A549 (cell line): ENCODE measurements around the gene NXPH4. TPM values are rescaled to one million over a fixed set of nuclear protein-coding genes. Genes with fewer than 3 reads are reported as not detected.

Source experiments
- ATAC-seq, 2 experiments: fragments of 200-7000 bp in 1 of 2; fragments of >200 bp in 1 of 2; cut with Nextera tagmentation in 1 of 2; cut with Tn5 transposase in 1 of 2; 3 replicates each; pipeline versions ENCODE4 v1.8.0 to v1.9.1; 2018 to 2020; ENCODE audit warnings: mild to moderate bottlenecking in 1 of 2, moderate library complexity in 1 of 2
- CTCF ChIA-PET: fragments of 300-600 bp; sonication (Branson Sonifier 250); formaldehyde crosslinking; extraction: SDS; loops from one replicate; lab custom pipeline; 2021; ENCODE audit warnings: antibody characterized with exemption, inconsistent platforms; lab: Yijun Ruan, JAX
- POLR2A ChIA-PET: fragments of 350-600 bp; formaldehyde crosslinking; extraction: SDS; loops from one replicate; lab custom pipeline; 2021; ENCODE audit warnings: antibody characterized with exemption, inconsistent platforms; lab: Yijun Ruan, JAX
- DNase-seq, 2 experiments: peaks; one replicate each; pipeline versions ENCODE4 v3.0.0 to v3.0.0-alpha.2; 2011 to 2016; ENCODE audit warnings: low read depth in 1 of 2, low spot score in 1 of 2
- FAIRE-seq: peaks from 2 replicates; lab custom pipeline; 2011; peaks lifted over from hg19 to GRCh38; lab: Jason Lieb, UNC
- H3K27ac ChIP-seq, 2 experiments: fragments of >200 bp; sonication (Bioruptor Twin); formaldehyde crosslinking; 3 replicates each; pipeline ENCODE4 v1.5.1; 2016 to 2017
- H3K4me1 ChIP-seq: fragments of >200 bp; sonication (Bioruptor Twin); formaldehyde crosslinking; 3 replicates; pipeline ENCODE4 v1.6.1; 2016
- H3K4me2 ChIP-seq: fragments of >200 bp; sonication (Bioruptor Twin); formaldehyde crosslinking; 3 replicates; pipeline ENCODE4 v1.6.1; 2016
- H3K4me3 ChIP-seq: fragments of >200 bp; sonication (Bioruptor Twin); formaldehyde crosslinking; 3 replicates; pipeline ENCODE4 v1.5.1; 2016
- H3K9me3 ChIP-seq: fragments of >200 bp; sonication (Bioruptor Twin); formaldehyde crosslinking; 3 replicates; pipeline ENCODE4 v1.6.1; 2016
- BHLHE40 ChIP-seq: IDR thresholded peaks from 2 replicates; pipeline ENCODE4 v1.6.1; 2012; ENCODE audit warnings: low read depth, low read length, inconsistent platforms
- CEBPB ChIP-seq, 2 experiments: fragments of >200 bp in 1 of 2; sonication (Bioruptor Twin) in 1 of 2; formaldehyde crosslinking in 1 of 2; IDR thresholded peaks; 2 replicates each; pipeline ENCODE4 v1.6.1; 2012 to 2016
- CHD4 ChIP-seq: fragments of 200-600 bp; sonication (generic); IDR thresholded peaks from 2 replicates; pipeline ENCODE4 v1.6.1; 2016; ENCODE audit warnings: antibody characterized with exemption, mild to moderate bottlenecking, borderline replicate concordance
- CTCF ChIP-seq: fragments of >200 bp; sonication (Bioruptor Twin); formaldehyde crosslinking; IDR thresholded peaks from 3 replicates; pipeline ENCODE4 v1.5.1; 2016
- EP300 ChIP-seq, 2 experiments: fragments of >200 bp; sonication (Bioruptor Twin); formaldehyde crosslinking; IDR thresholded peaks; 2 replicates in 1 of 2; 3 replicates in 1 of 2; pipeline ENCODE4 v1.6.1; 2016 to 2017
- ESRRA ChIP-seq: fragments of 150-350 bp; IDR thresholded peaks from 2 replicates; pipeline ENCODE4 v1.6.1; 2014; ENCODE audit warnings: mild to moderate bottlenecking, low read length, borderline replicate concordance
- GATA3 ChIP-seq: IDR thresholded peaks from 2 replicates; pipeline ENCODE4 v1.6.1; 2012; ENCODE audit warnings: borderline replicate concordance
- HEYL ChIP-seq: fragments of 250-450 bp; sonication (Bioruptor Pico); IDR thresholded peaks from 2 replicates; pipeline ENCODE4 v1.8.0; 2021; ENCODE audit warnings: mild to moderate bottlenecking, moderate library complexity
- JUN ChIP-seq, 2 experiments: fragments of >200 bp; sonication (Bioruptor Twin); formaldehyde crosslinking; IDR thresholded peaks; 2 replicates in 1 of 2; 3 replicates in 1 of 2; pipeline ENCODE4 v1.6.1; 2016 to 2017
- JUNB ChIP-seq: fragments of >200 bp; sonication (Bioruptor Twin); formaldehyde crosslinking; IDR thresholded peaks from 2 replicates; pipeline ENCODE4 v1.6.1; 2016
- MAZ ChIP-seq: fragments of 150-350 bp; IDR thresholded peaks from 2 replicates; pipeline ENCODE4 v1.6.1; 2014; ENCODE audit warnings: antibody characterized with exemption, low read depth, low read length, borderline replicate concordance
- NFE2L2 ChIP-seq: fragments of 150-350 bp; conservative IDR thresholded peaks from 2 replicates; pipeline ENCODE4 v1.6.1; 2014; ENCODE audit warnings: low read length
- NPAS2 ChIP-seq: fragments of 250-450 bp; sonication (Bioruptor Pico); IDR thresholded peaks from 2 replicates; pipeline ENCODE4 v1.8.0; 2022; ENCODE audit warnings: mild to moderate bottlenecking, moderate library complexity, borderline replicate concordance
- NR3C1 ChIP-seq: fragments of >200 bp; sonication (Bioruptor Twin); formaldehyde crosslinking; IDR thresholded peaks from 3 replicates; pipeline ENCODE4 v1.6.1; 2017
- PBX3 ChIP-seq: IDR thresholded peaks from 2 replicates; pipeline ENCODE4 v1.6.1; 2012
- POLR2A ChIP-seq: IDR thresholded peaks from 2 replicates; pipeline ENCODE4 v1.6.1; 2012; ENCODE audit warnings: mild to moderate bottlenecking, low read length
- RCOR1 ChIP-seq: fragments of 150-350 bp; IDR thresholded peaks from 2 replicates; pipeline ENCODE4 v1.6.1; 2014; ENCODE audit warnings: antibody characterized with exemption, low read length, low read depth
- RNF2 ChIP-seq: fragments of 200-600 bp; sonication (generic); IDR thresholded peaks from 2 replicates; pipeline ENCODE4 v1.6.1; 2016; ENCODE audit warnings: low read depth, mild to moderate bottlenecking, antibody characterized with exemption, moderate library complexity, borderline replicate concordance
- TP53 ChIP-seq: fragments of 250-450 bp; sonication (Bioruptor Pico); IDR thresholded peaks from 2 replicates; pipeline ENCODE4 v1.5.0; 2021; ENCODE audit warnings: mild to moderate bottlenecking, moderate library complexity
- USF2 ChIP-seq: fragments of 450-650 bp; IDR thresholded peaks from 2 replicates; pipeline ENCODE4 v1.6.1; 2014; ENCODE audit warnings: antibody characterized with exemption
- ZNF302 ChIP-seq: fragments of 250-450 bp; sonication (Bioruptor Pico); IDR thresholded peaks from 2 replicates; pipeline ENCODE4 v1.9.0; 2021; ENCODE audit warnings: inconsistent platforms, mild to moderate bottlenecking, moderate library complexity
- WGBS: methylation state at CpG from one replicate; pipeline ENCODE4 v1.1.6; 2017; ENCODE audit errors: missing lambda C conversion rate; 5-methylcytosine and 5-hydroxymethylcytosine counted together
- polyA plus RNA-seq, 4 experiments: library from polyadenylated mRNA; depleted of rRNA in 3 of 4; stranded (reverse); fragments of >200 nt; fragmentation: RNase III in 1 of 4; extraction: RNeasy Plus Mini Kit Qiagen cat#74134 plus additional on column Dnase treatment in 1 of 4; gene quantifications; 2 replicates in 3 of 4; 3 replicates in 1 of 4; pipeline ENCODE4 v1.2.3, GENCODE V29; 2011 to 2017

NXPH4 gene
- polyA plus RNA-seq, 2 of the 4 experiments (the other 2 are of a cell fraction), result 0.52 to 3.5 TPM

- no peak for FAIRE-seq
- Histone ChIP-seq H3K27ac (no peak overlapping the region), H3K9me3 (no peaks in the 10 kb centered on the region)
- TF ChIP-seq NR3C1 (no peak), TP53 (CRISPR knock-in tag) (no peak), ESRRA (no peak), PBX3 (no peak), ZNF302 (CRISPR knock-in tag) (no peak), CTCF (no peak), POLR2A (no peak), HEYL (CRISPR knock-in tag) (no peak), NPAS2 (no peak), GATA3 (no peak), JUNB (no peak), NFE2L2 (no peak), EP300 (IDR thresholded peaks at IDR 0.05) (no peak), CEBPB (IDR thresholded peaks at IDR 0.05) (no peak), CHD4 (no peak), RNF2 (no peak)
- TF ChIP-seq, all 56 proteins: peak for 0
- Histone ChIP-seq H3K4me2 (no peak overlapping the region), H3K4me3 (no peak overlapping the region), H3K4me1 (peaks cover 9% of the 10 kb centered on the region; the same call in 2 of the 3 replicates)
- DNase-seq, result no peak
- ChIA-PET CTCF (interaction anchor here (1.1 to 26.5 kb wide), 3 partner anchors 8 to 19 kb away, joined by 3 to 615 read pairs (median 20); partner anchors contain the start of gene NXPH4), POLR2A (no interaction called here)
- no peak for ATAC-seq
- 78% methylated on average over 23 of the region's 26 CpGs for WGBS
Measured at GRCh38 chr12:57235017-57235727, 18.6 kb downstream of the NXPH4 start.

GRCh38 chr12:57235728-57236131 is 19.1 kb downstream of the NXPH4 start:
- DNase-seq (no peak), ATAC-seq (no peak), FAIRE-seq (no peak)
- POLR2A ChIA-PET, result no interaction called here
- Histone ChIP-seq H3K4me2 (no peak overlapping the region), H3K27ac (no peak overlapping the region), H3K9me3 (no peaks in the 10 kb centered on the region), H3K4me1 (peaks cover 9% of the 10 kb centered on the region; the same call in 2 of the 3 replicates), H3K4me3 (no peak overlapping the region)
- 91% methylated on average over 8 of the region's 8 CpGs for WGBS
- CTCF ChIA-PET, result interaction anchor here (1.1 to 26.5 kb wide), 3 partner anchors 8 to 20 kb away, joined by 3 to 615 read pairs (median 20); partner anchors contain the start of gene NXPH4
- TF ChIP-seq PBX3, result no peak
- no peak for TF ChIP-seq JUN (IDR thresholded peaks at IDR 0.05)
- no peak for TF ChIP-seq BHLHE40
- no peak for TF ChIP-seq CEBPB (IDR thresholded peaks at IDR 0.05)
- no peak for TF ChIP-seq HEYL (CRISPR knock-in tag)
- no peak for TF ChIP-seq USF2
- no peak for TF ChIP-seq RCOR1
- TF ChIP-seq MAZ, result no peak
